ENCODE measurements around the gene BBS12. TPM values are rescaled to one million over a fixed set of nuclear protein-coding genes. Genes with fewer than 3 reads are reported as not detected.

Gene BBS12
- total RNA-seq, 1 experiment from 2014 or later = 4.9 TPM

DNA sequence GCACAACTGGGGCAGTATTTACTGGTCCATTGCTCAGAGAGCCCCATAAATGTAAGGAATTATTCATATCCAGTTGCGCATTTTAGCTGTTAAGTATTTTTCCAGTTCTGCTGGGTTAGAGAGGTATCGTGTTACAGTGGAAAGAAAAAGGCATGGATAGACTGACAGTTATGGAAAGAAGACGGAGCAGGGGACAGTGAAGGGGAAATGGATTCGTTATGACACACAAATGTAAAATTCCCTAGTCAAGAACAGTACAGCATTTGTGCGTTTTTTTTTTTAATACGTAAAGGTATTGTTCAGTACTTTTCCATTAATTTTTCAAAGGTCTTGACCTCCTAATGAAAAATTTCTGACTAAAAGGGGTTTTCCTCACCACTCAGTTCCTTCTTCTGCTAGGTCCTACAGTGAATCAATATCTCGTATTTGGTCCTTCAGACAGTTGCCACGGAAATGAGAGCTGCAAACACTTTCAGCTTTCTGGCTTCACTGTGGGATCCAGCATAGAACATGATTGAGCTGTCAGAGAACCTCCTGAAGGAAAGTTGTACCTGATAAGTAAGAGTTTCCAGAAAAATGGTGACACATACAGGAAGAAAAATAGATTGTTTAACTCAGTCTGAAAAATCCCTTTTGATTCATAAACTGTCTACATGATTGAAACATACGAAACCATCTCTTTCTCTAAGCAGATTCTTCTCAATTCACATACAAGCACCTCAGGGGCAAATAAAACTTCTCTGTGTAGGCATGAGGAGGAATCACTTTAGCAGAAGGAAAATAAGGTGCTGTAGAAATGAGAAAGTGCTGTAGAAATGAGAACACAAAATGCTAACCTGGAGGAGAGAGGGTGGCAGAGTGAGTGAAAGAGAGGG is 21.8 kb upstream of the BBS12 start:
- no peaks in the 10 kb centered on the region for H3K4me1 ChIP-seq (replicated peaks; ENCODE audit: insufficient read depth)
- H3K9me2 ChIP-seq (ENCODE audit: insufficient read depth) = no peaks in the 10 kb centered on the region
- no peak overlapping the region for H3K27ac ChIP-seq
- no peak for TF ChIP-seq EZH2 (IDR thresholded peaks at IDR 0.05; ENCODE audit: low read depth)
- TF ChIP-seq, protein P1, sequence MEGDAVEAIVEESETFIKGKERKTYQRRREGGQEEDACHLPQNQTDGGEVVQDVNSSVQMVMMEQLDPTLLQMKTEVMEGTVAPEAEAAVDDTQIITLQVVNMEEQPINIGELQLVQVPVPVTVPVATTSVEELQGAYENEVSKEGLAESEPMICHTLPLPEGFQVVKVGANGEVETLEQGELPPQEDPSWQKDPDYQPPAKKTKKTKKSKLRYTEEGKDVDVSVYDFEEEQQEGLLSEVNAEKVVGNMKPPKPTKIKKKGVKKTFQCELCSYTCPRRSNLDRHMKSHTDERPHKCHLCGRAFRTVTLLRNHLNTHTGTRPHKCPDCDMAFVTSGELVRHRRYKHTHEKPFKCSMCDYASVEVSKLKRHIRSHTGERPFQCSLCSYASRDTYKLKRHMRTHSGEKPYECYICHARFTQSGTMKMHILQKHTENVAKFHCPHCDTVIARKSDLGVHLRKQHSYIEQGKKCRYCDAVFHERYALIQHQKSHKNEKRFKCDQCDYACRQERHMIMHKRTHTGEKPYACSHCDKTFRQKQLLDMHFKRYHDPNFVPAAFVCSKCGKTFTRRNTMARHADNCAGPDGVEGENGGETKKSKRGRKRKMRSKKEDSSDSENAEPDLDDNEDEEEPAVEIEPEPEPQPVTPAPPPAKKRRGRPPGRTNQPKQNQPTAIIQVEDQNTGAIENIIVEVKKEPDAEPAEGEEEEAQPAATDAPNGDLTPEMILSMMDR (conservative IDR thresholded peaks at IDR 0.05) = no peak
- no peak overlapping the region for H3K4me3 ChIP-seq
- POLR2A ChIA-PET (ENCODE audit: unreplicated experiment) = no interaction called here
- H3K9me3 ChIP-seq (ENCODE audit: insufficient read depth, low read depth) = no peaks in the 10 kb centered on the region; the same call in 1 of the 2 replicates
- intact Hi-C loops (cut with micrococcal nuclease; ENCODE audit: unreplicated experiment) = no loop called here
- no peaks in the 10 kb centered on the region for H4K20me1 ChIP-seq (ENCODE audit: insufficient read depth)
- CTCF ChIA-PET = no interaction called here
- H2AFZ ChIP-seq = no peak overlapping the region
- no peaks in the 10 kb centered on the region for H3F3A ChIP-seq (ENCODE audit: insufficient read depth, low read depth)
- no peak overlapping the region for H3K4me2 ChIP-seq
- H3K27me3 ChIP-seq (ENCODE audit: insufficient read depth, low read depth) = no peaks in the 10 kb centered on the region
- DNase-seq = no peak
- H3K36me3 ChIP-seq (ENCODE audit: low read depth) = no peaks in the 10 kb centered on the region
- no peaks in the 10 kb centered on the region for H3K79me2 ChIP-seq (ENCODE audit: low read depth)
- no TSS peak for BruUV-seq (replicated peaks)

DNA sequence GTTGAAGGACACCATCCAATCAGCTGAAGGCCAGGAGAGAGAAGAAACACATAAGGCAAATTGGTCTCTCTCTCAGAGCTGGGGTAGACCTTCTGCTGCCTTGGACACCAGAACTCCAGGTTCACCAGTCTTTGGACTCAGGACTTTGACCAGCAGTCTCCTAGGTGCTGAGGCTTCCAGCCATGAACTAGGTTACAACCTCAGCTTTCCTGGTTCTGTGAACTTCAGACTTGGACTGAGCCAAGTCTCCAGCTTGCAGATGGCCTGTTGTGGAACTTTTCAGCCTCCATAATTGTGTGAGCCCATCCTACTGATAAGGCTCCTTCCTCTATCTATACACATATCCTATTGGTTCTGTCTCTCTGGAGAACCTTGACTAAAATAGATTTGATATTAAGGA is 20.6 kb upstream of the BBS12 start:
- no peak overlapping the region for H3K27ac ChIP-seq
- no peaks in the 10 kb centered on the region for H3K36me3 ChIP-seq (ENCODE audit: low read depth)
- H3F3A ChIP-seq (ENCODE audit: insufficient read depth, low read depth) = no peaks in the 10 kb centered on the region
- no peak overlapping the region for H3K4me3 ChIP-seq
- intact Hi-C loops (cut with micrococcal nuclease; ENCODE audit: unreplicated experiment) = no loop called here
- no TSS peak for BruUV-seq (replicated peaks)
- DNase-seq = no peak
- no peaks in the 10 kb centered on the region; the same call in 1 of the 2 replicates for H3K9me3 ChIP-seq (ENCODE audit: insufficient read depth, low read depth)
- no peaks in the 10 kb centered on the region for H4K20me1 ChIP-seq (ENCODE audit: insufficient read depth)
- no peak overlapping the region for H2AFZ ChIP-seq
- H3K27me3 ChIP-seq (ENCODE audit: insufficient read depth, low read depth) = no peaks in the 10 kb centered on the region
- H3K79me2 ChIP-seq (ENCODE audit: low read depth) = no peaks in the 10 kb centered on the region
- no peak for TF ChIP-seq EZH2 (IDR thresholded peaks at IDR 0.05; ENCODE audit: low read depth)
- TF ChIP-seq, protein P1 (conservative IDR thresholded peaks at IDR 0.05) = no peak
- POLR2A ChIA-PET (ENCODE audit: unreplicated experiment) = no interaction called here
- no peaks in the 10 kb centered on the region for H3K4me1 ChIP-seq (replicated peaks; ENCODE audit: insufficient read depth)
- CTCF ChIA-PET = no interaction called here
- H3K9me2 ChIP-seq (ENCODE audit: insufficient read depth) = no peaks in the 10 kb centered on the region
- no peak overlapping the region for H3K4me2 ChIP-seq

DNA sequence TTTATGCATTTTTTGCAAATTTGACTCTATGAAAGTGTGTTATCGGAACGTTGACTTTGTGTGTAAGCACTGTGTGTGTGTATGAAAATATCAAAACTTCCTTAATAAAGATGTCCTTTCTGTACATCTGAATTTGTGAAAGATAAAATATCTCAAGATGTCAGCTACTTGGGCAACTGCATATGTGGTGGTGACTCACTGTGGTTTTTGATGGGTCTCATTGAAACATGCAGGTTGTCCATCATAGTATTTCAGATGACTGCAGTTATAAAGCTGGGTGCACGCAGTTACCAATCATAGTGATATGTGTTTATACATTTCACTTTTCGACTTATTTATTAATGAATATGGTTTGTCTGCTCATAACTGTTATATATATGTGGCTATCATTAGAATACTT is 19.7 kb upstream of the BBS12 start:
- Histone ChIP-seq H3K36me3 (ENCODE audit: low read depth) (no peaks in the 10 kb centered on the region), H2AFZ (no peak overlapping the region), H3K27ac (no peak overlapping the region), H3K4me2 (no peak overlapping the region), H3K4me3 (no peak overlapping the region), H3K27me3 (ENCODE audit: insufficient read depth, low read depth) (no peaks in the 10 kb centered on the region), H3K79me2 (ENCODE audit: low read depth) (no peaks in the 10 kb centered on the region), H3K9me3 (ENCODE audit: insufficient read depth, low read depth) (no peaks in the 10 kb centered on the region; the same call in 1 of the 2 replicates), H3K4me1 (replicated peaks; ENCODE audit: insufficient read depth) (no peaks in the 10 kb centered on the region), H3F3A (ENCODE audit: insufficient read depth, low read depth) (no peaks in the 10 kb centered on the region), H3K9me2 (ENCODE audit: insufficient read depth) (no peaks in the 10 kb centered on the region), H4K20me1 (ENCODE audit: insufficient read depth) (no peaks in the 10 kb centered on the region)
- no peak for TF ChIP-seq EZH2 (IDR thresholded peaks at IDR 0.05; ENCODE audit: low read depth)
- TF ChIP-seq, protein P1 (conservative IDR thresholded peaks at IDR 0.05) = no peak
- DNase-seq = no peak
- ChIA-PET CTCF (no interaction called here), POLR2A (ENCODE audit: unreplicated experiment) (no interaction called here)
- BruUV-seq (replicated peaks) = no TSS peak
- intact Hi-C loops (cut with micrococcal nuclease; ENCODE audit: unreplicated experiment) = no loop called here
